Cortex of kidney (tissue), 1 donor: ENCODE results near the gene MFSD8.
"Not testable (repeated sequence)": the region's sequence is repeated elsewhere in the genome, so short reads cannot be mapped to it uniquely, and the experiment has no call there.

Experiments used
- DNase-seq: peaks from one replicate; lab custom pipeline; 2025; lab: John Stamatoyannopoulos, UW

MFSD8 gene

DNA sequence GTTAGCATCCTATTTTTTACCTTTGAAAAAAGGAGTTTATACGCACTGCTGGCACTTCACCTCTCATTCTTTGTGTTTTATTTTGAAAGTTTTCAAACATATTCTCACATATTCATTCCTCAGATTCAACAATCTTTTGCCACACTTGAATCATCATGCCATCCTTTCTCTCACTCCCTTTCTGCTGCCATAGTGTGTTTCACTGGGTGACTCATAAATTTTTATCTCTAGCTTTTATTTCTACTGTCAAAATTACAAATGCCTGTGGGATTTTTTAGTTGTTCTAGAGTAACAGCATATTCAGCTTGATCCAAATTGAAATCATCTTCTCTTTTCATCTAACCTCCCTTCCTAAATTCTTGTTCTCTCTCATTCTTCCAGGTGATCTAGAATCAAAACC lies 28.0 kb downstream of the MFSD8 start:
- no peak for DNase-seq

DNA sequence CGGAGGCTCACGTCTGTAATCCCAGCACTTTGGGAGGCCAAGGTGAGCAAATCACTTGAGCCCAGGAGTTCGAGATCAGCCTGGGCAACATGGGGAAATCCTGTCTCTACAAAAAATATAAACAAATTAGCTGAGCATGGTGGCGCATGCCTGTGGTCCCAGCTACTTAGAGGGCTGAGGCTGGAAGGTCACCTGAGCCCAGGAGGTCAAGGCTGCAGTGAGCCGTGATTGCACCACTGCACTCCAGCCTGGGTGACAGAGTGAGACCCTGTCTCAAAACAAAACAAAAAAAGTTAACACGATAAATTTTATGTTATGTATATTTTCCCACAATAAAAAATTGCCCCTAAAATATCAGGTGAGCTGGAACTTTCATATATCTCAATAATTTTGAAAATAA lies 33.1 kb downstream of the MFSD8 start:
- DNase-seq: not testable (repeated sequence)

- DNase-seq: no peak
These were observed 34.8 kb downstream of the MFSD8 start for GRCh38 chr4:127930175-127930574.

GRCh38 chr4:127925720-127926119 lies 39.3 kb downstream of the MFSD8 start:
- DNase-seq: not testable (repeated sequence)

DNA sequence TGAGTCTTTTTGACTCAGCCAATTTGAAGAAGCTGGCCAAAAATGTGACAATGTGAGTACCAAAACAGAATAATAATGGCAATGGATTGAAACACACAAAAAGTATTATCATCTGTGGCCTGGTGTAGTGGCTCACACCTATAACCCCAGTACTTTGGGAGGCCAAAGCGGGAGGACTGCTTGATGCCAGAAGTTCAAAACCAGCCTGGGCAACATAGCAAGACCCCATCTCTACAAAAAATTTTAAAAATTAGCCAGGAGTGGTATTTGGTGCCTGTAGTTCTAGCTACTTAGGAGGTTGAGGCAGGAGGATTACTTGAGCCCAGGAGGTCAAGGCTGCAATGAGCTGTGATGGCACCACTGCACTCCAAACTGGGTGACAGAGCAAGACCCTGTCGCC lies 42.7 kb downstream of the MFSD8 start:
- no peak for DNase-seq

GRCh38 chr4:127920521-127920920 lies 44.5 kb downstream of the MFSD8 start:
- no peak for DNase-seq

DNA sequence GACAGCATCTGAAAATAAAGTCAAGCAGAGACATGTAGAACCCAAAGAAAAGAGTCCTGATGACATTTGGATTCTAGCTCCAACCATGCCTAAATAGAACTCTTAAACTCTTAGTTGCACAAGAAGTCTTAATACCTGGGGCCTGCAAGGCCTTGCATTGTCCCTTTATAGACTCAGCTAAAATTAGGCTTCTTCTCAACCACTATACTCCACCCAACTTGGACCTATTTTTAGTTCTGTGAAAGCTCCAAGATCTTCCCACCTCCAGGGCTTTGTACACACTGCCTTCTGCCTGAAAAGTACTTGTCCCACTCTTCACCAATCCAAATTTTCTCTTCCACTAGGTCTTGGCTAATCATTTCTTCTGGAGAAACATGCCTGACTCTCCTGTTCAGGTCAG lies 47.8 kb downstream of the MFSD8 start:
- DNase-seq: no peak

GRCh38 chr4:127916512-127916911 lies 48.5 kb downstream of the MFSD8 start:
- DNase-seq: no peak

DNA sequence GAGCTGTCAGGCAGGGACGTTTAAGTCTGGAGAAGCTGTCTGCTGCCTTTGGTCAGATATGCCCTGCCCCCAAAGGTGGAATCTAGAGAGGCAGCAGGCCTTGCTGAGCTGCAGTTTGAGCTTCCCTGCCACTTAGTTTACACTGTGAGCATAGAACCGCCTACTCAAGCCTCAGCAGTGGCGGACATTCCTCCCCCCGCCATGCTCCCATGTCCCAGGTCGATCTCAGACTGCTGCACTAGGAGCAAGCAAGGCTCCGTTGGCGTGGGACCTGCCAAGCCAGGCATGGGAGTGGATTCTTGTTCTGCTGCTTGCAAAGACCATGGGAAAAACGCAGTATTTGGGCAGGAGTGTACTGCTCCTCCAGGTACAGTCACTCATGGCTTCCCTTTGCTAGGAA lies 59.9 kb downstream of the MFSD8 start:
- DNase-seq: no peak

GRCh38 chr4:127899682-127900081 lies 65.3 kb downstream of the MFSD8 start:
- not testable (repeated sequence) for DNase-seq

DNA sequence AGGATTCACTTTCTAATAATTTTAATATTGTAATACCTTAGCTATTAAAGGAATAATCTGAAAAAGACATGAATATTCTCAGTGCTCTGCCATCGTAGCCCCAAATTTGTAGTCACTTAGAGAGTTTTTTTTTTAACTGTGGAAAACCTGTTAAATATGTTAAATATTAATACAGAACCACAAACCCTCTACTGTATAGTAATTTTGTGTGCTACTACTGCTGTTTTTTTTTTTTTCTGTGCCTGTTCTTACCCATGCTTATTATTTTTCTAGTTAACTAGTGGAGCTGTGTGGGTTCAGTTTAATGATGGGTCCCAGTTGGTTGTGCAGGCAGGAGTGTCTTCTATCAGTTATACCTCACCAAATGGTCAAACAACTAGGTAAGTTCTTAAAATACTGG lies 68.4 kb downstream of the MFSD8 start:
- DNase-seq: no peak

GRCh38 chr4:127896069-127896468 lies 68.9 kb downstream of the MFSD8 start:
- no peak for DNase-seq

GRCh38 chr4:127889903-127890302 lies 75.1 kb downstream of the MFSD8 start:
- DNase-seq: no peak

- no peak for DNase-seq
These were observed 76.4 kb downstream of the MFSD8 start for GRCh38 chr4:127888559-127888958.

GRCh38 chr4:127881563-127881864 lies 83.5 kb downstream of the MFSD8 start:
- no peak for DNase-seq

- peak; percentile 23 for DNase-seq
These were observed 84.0 kb downstream of the MFSD8 start, which contains the start of gene PLK4 for GRCh38 chr4:127880763-127881562. Gene PLK4, plus strand, starts transcription at chr4:127880893. Its CDS starts 242 bp downstream, at chr4:127881135.

DNA sequence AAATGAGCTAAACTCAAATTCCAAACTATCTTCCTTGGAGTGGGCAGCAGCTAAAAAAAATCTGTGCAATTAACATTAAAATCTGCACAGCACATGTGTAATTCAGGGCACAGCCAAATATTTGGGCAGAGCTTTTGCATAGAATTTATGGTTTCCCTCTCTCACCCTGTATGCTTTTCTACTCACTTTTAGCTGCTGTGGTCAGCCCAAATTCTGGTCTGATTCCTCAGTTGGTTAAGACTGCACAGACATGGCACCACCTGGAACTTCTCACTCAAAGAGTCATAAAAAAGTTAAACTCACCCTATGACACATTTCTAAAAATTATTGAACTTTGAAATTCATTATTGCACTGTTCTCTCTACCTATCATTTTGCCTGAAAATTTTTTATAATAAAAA lies 89.2 kb downstream of the MFSD8 start:
- no peak for DNase-seq

GRCh38 chr4:127870688-127871087 lies 94.3 kb downstream of the MFSD8 start:
- DNase-seq: no peak

DNA sequence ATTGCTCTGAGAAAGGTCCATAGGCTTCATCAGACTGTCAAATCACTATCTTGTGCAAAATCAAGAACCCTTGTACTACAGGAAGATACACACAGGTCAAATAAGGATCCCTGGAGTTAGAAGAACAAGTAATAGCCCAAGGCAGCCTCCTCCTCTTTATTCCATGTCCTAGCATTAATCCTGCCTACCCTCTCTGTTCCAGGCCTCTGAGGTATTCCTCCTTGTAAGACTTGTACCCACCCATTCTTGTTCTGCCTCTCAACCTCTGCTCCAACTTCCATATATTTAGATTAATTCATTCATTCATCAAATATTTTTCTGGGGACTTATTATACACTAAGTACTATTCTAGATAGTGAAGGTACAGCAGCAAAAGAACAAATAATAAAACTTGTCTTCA lies 94.7 kb downstream of the MFSD8 start:
- no peak for DNase-seq

DNA sequence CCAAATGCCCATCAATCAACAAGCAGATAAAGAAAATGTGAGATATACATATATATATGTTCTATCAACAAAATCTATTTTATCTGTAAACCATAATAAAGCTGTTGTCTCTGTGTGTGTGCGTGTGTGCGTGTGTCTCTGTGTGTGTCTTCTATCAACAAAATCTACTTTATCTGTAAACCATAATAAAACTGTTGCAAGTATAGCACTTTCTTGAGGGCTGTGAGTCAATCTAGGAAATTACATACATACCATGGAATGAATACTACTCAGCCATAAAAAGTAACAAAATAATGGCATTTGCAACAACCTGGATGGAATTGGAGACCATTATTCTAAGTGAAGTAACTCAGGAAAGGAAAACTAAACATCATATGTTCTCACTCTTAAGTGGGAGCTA lies 96.8 kb downstream of the MFSD8 start:
- DNase-seq: no peak
